Measurements from ENCODE around the gene EXOSC7.

DNA sequence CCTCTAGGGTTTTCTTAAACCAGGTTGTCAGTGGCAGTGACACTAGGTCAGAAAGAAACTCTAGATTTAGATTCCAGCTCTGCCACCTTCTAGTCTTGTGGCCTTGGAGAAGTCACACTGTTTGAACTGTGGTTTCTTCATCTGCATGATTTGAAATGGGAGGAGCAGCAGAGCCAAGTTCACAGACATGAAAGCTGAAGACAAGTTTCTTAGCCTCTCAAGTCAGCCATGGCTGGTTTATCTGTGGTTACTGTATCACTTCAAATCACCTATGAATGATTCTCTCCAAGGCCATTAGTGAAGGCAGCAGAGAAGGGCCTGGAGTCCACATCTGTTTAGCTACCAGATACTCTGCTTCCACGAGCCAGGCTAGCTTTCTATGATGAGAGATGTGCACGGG lies 65.6 kb downstream of the EXOSC7 start:
- TF ChIP-seq, protein P1, sequence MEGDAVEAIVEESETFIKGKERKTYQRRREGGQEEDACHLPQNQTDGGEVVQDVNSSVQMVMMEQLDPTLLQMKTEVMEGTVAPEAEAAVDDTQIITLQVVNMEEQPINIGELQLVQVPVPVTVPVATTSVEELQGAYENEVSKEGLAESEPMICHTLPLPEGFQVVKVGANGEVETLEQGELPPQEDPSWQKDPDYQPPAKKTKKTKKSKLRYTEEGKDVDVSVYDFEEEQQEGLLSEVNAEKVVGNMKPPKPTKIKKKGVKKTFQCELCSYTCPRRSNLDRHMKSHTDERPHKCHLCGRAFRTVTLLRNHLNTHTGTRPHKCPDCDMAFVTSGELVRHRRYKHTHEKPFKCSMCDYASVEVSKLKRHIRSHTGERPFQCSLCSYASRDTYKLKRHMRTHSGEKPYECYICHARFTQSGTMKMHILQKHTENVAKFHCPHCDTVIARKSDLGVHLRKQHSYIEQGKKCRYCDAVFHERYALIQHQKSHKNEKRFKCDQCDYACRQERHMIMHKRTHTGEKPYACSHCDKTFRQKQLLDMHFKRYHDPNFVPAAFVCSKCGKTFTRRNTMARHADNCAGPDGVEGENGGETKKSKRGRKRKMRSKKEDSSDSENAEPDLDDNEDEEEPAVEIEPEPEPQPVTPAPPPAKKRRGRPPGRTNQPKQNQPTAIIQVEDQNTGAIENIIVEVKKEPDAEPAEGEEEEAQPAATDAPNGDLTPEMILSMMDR (conservative IDR thresholded peaks at IDR 0.05 in 1 of 2, IDR thresholded peaks at IDR 0.05 in 1 of 2; ENCODE audit: extremely low read depth in 1 of 2, insufficient read depth in 1 of 2, low read depth in 1 of 2, low read length in 2 of 2): no peak
- TF ChIP-seq EZH2 (IDR thresholded peaks at IDR 0.05; ENCODE audit: borderline replicate concordance, low read length): no peak
